HepG2 (cell line): ENCODE data around the gene FGFR3. TPM values are rescaled to one million over a fixed set of nuclear protein-coding genes. Genes with fewer than 3 reads are reported as not detected.

Experiments used
- DNMT3B ChIP-seq: conservative IDR thresholded peaks from 2 replicates; pipeline ENCODE4 v1.6.1; 2016; ENCODE audit warnings: missing biosample characterization, control low read depth
- GLI4 ChIP-seq: sonication (generic); formaldehyde crosslinking; IDR thresholded peaks from 2 replicates; pipeline ENCODE4 v1.5.1; 2020; ENCODE audit warnings: missing genetic modification reagents, mild to moderate bottlenecking, moderate library complexity, borderline replicate concordance
- MBD4 ChIP-seq: IDR thresholded peaks from 2 replicates; pipeline ENCODE4 v1.6.1; 2012; ENCODE audit warnings: low read length, inconsistent platforms, borderline replicate concordance
- MEIS2 ChIP-seq: sonication (generic); formaldehyde crosslinking; IDR thresholded peaks from 2 replicates; pipeline ENCODE4 v1.9.0; 2021; ENCODE audit warnings: mild to moderate bottlenecking, missing genetic modification reagents
- PAXIP1 ChIP-seq: sonication (generic); formaldehyde crosslinking; conservative IDR thresholded peaks from 2 replicates; pipeline ENCODE4 v1.4.0; 2020; ENCODE audit warnings: mild to moderate bottlenecking, missing genetic modification reagents, moderate library complexity
- POGZ ChIP-seq: sonication (generic); formaldehyde crosslinking; IDR thresholded peaks from 2 replicates; pipeline ENCODE4 v1.4.0; 2020; ENCODE audit warnings: mild to moderate bottlenecking, missing genetic modification reagents
- SRSF9 ChIP-seq: fragments of 200-400 bp; formaldehyde crosslinking; IDR thresholded peaks from 2 replicates; pipeline ENCODE4 v1.6.1; 2018; ENCODE audit warnings: borderline replicate concordance, mild to moderate bottlenecking, low read depth, low read length; ENCODE audit not compliant: insufficient read depth, poor library complexity, severe bottlenecking
- TAF15 ChIP-seq: fragments of 200-400 bp; formaldehyde crosslinking; IDR thresholded peaks from one replicate; pipeline ENCODE4 v1.6.1; 2018; ENCODE audit warnings: mild to moderate bottlenecking, low read depth, low read length; ENCODE audit not compliant: poor library complexity, severe bottlenecking
- TEAD3 ChIP-seq: optimal IDR thresholded peaks from 2 replicates; pipeline ENCODE3; 2016; ENCODE audit warnings: borderline replicate concordance
- ZNF20 ChIP-seq: sonication (generic); formaldehyde crosslinking; IDR thresholded peaks from 2 replicates; pipeline ENCODE4 v1.4.0; 2020; ENCODE audit warnings: mild to moderate bottlenecking, moderate library complexity, missing genetic modification reagents
- ZNF234 ChIP-seq: sonication (generic); formaldehyde crosslinking; conservative IDR thresholded peaks from 2 replicates; pipeline ENCODE4 v1.5.1; 2020; ENCODE audit warnings: mild to moderate bottlenecking, missing genetic modification reagents
- ZNF605 ChIP-seq: sonication (generic); formaldehyde crosslinking; IDR thresholded peaks from 2 replicates; pipeline ENCODE4 v1.8.0; 2022; ENCODE audit warnings: mild to moderate bottlenecking, missing genetic modification reagents
- ZNF792 ChIP-seq: IDR thresholded peaks from 2 replicates; pipeline ENCODE4 v1.6.1; 2016
- polyA plus RNA-seq, 8 experiments: library from polyadenylated mRNA; depleted of rRNA in 3 of 8; stranded (reverse) in 7 of 8; unstranded in 1 of 8; fragments of >200 nt; fragmentation: Illumina TruSeq in 4 of 8; extraction: Trizol in 4 of 8; gene quantifications; 2 replicates each; pipeline versions ENCODE4 v1.2.1 to v1.2.3, GENCODE V29; 2011 to 2016; ENCODE audit warnings: low read depth in 4 of 8, missing spikeins in 1 of 8, mixed read lengths in 1 of 8; ENCODE audit not compliant: insufficient read depth in 1 of 8
- total RNA-seq, 5 experiments: library from RNA; depleted of rRNA; stranded (reverse); fragments of >200 nt; fragmentation: Illumina TruSeq; extraction: Trizol; gene quantifications; 2 replicates each; pipeline ENCODE4 v1.2.3, GENCODE V29; 2016; ENCODE audit warnings: low read depth in 1 of 5
- TF ChIP-seq, protein P1 (sequence below): sonication (generic); formaldehyde crosslinking; IDR thresholded peaks from 2 replicates; pipeline ENCODE4 v1.4.0; 2020; ENCODE audit warnings: missing genetic modification reagents
- TF ChIP-seq, protein P2 (sequence below): conservative IDR thresholded peaks from 2 replicates; pipeline ENCODE4 v1.6.1; 2018; ENCODE audit warnings: missing genetic modification reagents

Gene FGFR3
- total and polyA plus RNA-seq, 2 of the 13 experiments (the other 11 are each of a cell fraction or from before 2014, with no cell fraction given), result 103 to 109 TPM

DNA sequence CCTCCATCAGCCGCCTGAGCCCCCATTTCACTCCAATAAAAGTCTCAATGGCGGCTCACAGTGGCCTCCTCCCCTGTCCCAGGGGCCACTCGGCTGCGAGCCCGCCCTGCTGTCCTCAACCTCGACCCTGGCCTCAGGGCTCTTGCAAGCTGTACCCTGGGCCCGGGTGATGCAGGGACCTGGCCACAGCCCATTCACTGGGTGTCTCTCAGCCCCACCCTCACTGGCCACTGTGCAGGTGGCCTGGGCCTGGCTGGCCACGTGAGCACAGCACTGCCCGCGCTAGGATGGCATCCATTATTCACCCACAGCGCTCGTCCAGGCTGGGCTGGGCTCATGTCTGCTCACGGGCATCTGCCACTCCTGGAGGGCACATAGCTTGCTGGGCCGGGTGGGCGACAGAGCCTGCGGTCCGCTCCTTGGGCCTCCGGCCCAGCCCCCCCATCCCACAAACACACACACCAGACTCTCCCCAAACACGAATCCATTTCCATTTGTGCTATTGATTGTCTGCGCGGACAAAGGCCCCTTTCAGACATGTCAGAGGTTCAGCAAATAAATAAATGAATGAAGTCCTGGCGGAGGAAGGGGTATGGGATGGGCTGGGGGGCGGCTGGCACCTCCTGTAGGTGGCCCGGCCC, 16.5 kb upstream of the FGFR3 start (continued):
- TF ChIP-seq, protein P1, sequence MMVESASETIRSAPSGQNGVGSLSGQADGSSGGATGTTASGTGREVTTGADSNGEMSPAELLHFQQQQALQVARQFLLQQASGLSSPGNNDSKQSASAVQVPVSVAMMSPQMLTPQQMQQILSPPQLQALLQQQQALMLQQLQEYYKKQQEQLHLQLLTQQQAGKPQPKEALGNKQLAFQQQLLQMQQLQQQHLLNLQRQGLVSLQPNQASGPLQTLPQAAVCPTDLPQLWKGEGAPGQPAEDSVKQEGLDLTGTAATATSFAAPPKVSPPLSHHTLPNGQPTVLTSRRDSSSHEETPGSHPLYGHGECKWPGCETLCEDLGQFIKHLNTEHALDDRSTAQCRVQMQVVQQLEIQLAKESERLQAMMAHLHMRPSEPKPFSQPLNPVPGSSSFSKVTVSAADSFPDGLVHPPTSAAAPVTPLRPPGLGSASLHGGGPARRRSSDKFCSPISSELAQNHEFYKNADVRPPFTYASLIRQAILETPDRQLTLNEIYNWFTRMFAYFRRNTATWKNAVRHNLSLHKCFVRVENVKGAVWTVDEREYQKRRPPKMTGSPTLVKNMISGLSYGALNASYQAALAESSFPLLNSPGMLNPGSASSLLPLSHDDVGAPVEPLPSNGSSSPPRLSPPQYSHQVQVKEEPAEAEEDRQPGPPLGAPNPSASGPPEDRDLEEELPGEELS (CRISPR knock-in tag), result peak; percentile 66
- TF ChIP-seq PAXIP1 (CRISPR knock-in tag), result peak; percentile 72
- 0 out of 2 replicates have a peak, but pooled peaks have one; percentile 36 for TF ChIP-seq ZNF234 (CRISPR knock-in tag)
- TF ChIP-seq, protein P2, sequence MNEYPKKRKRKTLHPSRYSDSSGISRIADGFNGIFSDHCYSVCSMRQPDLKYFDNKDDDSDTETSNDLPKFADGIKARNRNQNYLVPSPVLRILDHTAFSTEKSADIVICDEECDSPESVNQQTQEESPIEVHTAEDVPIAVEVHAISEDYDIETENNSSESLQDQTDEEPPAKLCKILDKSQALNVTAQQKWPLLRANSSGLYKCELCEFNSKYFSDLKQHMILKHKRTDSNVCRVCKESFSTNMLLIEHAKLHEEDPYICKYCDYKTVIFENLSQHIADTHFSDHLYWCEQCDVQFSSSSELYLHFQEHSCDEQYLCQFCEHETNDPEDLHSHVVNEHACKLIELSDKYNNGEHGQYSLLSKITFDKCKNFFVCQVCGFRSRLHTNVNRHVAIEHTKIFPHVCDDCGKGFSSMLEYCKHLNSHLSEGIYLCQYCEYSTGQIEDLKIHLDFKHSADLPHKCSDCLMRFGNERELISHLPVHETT (CRISPR knock-in tag), result 0 out of 2 replicates have a peak, but pooled peaks have one; percentile 60
- TF ChIP-seq MEIS2 (CRISPR knock-in tag), result 0 out of 2 replicates have a peak, but pooled peaks have one; percentile 46
- no peak for TF ChIP-seq DNMT3B (CRISPR knock-in tag)
- peak; percentile 67 for TF ChIP-seq TEAD3 (CRISPR knock-in tag)
- no peak for TF ChIP-seq GLI4 (CRISPR knock-in tag)
- TF ChIP-seq MBD4, result no peak
- peak; percentile 55 for TF ChIP-seq TAF15
- TF ChIP-seq SRSF9, result no peak
- TF ChIP-seq ZNF20, result no peak
- TF ChIP-seq ZNF605, result no peak; the same call in none of the 2 replicates
- 0 out of 2 replicates have a peak, but pooled peaks have one; percentile 14 for TF ChIP-seq POGZ
- TF ChIP-seq ZNF792 (CRISPR knock-in tag), result 0 out of 2 replicates have a peak, but pooled peaks have one; percentile 13
